ENCODE measurements around the gene TMEM131.

- TF ChIP-seq, protein P1, sequence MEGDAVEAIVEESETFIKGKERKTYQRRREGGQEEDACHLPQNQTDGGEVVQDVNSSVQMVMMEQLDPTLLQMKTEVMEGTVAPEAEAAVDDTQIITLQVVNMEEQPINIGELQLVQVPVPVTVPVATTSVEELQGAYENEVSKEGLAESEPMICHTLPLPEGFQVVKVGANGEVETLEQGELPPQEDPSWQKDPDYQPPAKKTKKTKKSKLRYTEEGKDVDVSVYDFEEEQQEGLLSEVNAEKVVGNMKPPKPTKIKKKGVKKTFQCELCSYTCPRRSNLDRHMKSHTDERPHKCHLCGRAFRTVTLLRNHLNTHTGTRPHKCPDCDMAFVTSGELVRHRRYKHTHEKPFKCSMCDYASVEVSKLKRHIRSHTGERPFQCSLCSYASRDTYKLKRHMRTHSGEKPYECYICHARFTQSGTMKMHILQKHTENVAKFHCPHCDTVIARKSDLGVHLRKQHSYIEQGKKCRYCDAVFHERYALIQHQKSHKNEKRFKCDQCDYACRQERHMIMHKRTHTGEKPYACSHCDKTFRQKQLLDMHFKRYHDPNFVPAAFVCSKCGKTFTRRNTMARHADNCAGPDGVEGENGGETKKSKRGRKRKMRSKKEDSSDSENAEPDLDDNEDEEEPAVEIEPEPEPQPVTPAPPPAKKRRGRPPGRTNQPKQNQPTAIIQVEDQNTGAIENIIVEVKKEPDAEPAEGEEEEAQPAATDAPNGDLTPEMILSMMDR (tag by site-specific recombination; IDR thresholded peaks at IDR 0.05): no peak
- TF ChIP-seq, protein P2, sequence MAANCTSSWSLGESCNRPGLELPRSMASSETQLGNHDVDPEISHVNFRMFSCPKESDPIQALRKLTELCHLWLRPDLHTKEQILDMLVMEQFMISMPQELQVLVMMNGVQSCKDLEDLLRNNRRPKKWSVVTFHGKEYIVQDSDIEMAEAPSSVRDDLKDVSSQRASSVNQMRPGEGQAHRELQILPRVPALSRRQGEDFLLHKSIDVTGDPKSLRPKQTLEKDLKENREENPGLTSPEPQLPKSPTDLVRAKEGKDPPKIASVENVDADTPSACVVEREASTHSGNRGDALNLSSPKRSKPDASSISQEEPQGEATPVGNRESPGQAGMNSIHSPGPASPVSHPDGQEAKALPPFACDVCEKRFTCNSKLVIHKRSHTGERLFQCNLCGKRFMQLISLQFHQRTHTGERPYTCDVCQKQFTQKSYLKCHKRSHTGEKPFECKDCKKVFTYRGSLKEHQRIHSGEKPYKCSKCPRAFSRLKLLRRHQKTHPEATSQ (tag by site-specific recombination; IDR thresholded peaks at IDR 0.05): no peak
- TF ChIP-seq, protein P3, sequence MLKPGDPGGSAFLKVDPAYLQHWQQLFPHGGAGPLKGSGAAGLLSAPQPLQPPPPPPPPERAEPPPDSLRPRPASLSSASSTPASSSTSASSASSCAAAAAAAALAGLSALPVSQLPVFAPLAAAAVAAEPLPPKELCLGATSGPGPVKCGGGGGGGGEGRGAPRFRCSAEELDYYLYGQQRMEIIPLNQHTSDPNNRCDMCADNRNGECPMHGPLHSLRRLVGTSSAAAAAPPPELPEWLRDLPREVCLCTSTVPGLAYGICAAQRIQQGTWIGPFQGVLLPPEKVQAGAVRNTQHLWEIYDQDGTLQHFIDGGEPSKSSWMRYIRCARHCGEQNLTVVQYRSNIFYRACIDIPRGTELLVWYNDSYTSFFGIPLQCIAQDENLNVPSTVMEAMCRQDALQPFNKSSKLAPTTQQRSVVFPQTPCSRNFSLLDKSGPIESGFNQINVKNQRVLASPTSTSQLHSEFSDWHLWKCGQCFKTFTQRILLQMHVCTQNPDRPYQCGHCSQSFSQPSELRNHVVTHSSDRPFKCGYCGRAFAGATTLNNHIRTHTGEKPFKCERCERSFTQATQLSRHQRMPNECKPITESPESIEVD (tag by site-specific recombination; IDR thresholded peaks at IDR 0.05): no peak
- TF ChIP-seq ZFP3 (tag by site-specific recombination; IDR thresholded peaks at IDR 0.05; ENCODE audit: low read depth) (no peak), ZNF354C (tag by site-specific recombination; IDR thresholded peaks at IDR 0.05; ENCODE audit: borderline replicate concordance, low read depth) (no peak), ZBTB11 (tag by site-specific recombination; conservative IDR thresholded peaks at IDR 0.05; ENCODE audit: low read depth) (no peak), ZNF433 (tag by site-specific recombination; IDR thresholded peaks at IDR 0.05; ENCODE audit: low read depth) (no peak), SP2 (tag by site-specific recombination; IDR thresholded peaks at IDR 0.05) (no peak), ZNF280D (tag by site-specific recombination; IDR thresholded peaks at IDR 0.05) (no peak)
- TF ChIP-seq, protein P4, sequence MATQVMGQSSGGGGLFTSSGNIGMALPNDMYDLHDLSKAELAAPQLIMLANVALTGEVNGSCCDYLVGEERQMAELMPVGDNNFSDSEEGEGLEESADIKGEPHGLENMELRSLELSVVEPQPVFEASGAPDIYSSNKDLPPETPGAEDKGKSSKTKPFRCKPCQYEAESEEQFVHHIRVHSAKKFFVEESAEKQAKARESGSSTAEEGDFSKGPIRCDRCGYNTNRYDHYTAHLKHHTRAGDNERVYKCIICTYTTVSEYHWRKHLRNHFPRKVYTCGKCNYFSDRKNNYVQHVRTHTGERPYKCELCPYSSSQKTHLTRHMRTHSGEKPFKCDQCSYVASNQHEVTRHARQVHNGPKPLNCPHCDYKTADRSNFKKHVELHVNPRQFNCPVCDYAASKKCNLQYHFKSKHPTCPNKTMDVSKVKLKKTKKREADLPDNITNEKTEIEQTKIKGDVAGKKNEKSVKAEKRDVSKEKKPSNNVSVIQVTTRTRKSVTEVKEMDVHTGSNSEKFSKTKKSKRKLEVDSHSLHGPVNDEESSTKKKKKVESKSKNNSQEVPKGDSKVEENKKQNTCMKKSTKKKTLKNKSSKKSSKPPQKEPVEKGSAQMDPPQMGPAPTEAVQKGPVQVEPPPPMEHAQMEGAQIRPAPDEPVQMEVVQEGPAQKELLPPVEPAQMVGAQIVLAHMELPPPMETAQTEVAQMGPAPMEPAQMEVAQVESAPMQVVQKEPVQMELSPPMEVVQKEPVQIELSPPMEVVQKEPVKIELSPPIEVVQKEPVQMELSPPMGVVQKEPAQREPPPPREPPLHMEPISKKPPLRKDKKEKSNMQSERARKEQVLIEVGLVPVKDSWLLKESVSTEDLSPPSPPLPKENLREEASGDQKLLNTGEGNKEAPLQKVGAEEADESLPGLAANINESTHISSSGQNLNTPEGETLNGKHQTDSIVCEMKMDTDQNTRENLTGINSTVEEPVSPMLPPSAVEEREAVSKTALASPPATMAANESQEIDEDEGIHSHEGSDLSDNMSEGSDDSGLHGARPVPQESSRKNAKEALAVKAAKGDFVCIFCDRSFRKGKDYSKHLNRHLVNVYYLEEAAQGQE (tag by site-specific recombination; IDR thresholded peaks at IDR 0.05): no peak
Measured at GRCh38 chr2:97779141-97779540, 216.6 kb downstream of the TMEM131 start.

Measured in HEK293 (cell line).